Measurements from ENCODE around the gene LYAR.

DNA sequence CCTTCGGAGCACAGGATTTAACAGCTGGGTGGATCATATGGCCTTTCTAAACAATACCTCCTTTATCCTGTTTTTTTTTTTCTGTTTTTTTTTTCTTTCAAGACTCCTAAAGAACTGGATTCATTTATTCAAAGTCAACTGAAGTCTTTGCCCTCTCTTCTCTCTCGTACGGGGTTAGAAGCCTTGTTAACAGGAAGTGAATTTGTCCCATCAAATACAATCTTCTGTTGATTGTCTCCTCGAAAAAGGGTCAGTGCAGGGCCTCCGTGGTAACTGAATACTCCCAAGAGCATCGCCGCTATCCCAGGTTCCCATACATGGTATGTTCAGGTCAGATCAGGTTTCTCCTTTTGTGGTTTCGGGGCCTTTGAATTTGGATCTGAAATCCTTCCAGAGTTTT is 40.1 kb downstream of the LYAR start:
- TF ChIP-seq, protein P1, sequence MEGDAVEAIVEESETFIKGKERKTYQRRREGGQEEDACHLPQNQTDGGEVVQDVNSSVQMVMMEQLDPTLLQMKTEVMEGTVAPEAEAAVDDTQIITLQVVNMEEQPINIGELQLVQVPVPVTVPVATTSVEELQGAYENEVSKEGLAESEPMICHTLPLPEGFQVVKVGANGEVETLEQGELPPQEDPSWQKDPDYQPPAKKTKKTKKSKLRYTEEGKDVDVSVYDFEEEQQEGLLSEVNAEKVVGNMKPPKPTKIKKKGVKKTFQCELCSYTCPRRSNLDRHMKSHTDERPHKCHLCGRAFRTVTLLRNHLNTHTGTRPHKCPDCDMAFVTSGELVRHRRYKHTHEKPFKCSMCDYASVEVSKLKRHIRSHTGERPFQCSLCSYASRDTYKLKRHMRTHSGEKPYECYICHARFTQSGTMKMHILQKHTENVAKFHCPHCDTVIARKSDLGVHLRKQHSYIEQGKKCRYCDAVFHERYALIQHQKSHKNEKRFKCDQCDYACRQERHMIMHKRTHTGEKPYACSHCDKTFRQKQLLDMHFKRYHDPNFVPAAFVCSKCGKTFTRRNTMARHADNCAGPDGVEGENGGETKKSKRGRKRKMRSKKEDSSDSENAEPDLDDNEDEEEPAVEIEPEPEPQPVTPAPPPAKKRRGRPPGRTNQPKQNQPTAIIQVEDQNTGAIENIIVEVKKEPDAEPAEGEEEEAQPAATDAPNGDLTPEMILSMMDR (tag by site-specific recombination; IDR thresholded peaks at IDR 0.05) = no peak
- TF ChIP-seq ZNF223 (tag by site-specific recombination; IDR thresholded peaks at IDR 0.05) = no peak
- TF ChIP-seq ZNF10 (tag by site-specific recombination; IDR thresholded peaks at IDR 0.05) = no peak
- TF ChIP-seq ZNF121 (tag by site-specific recombination; IDR thresholded peaks at IDR 0.05) = no peak
- no peak for TF ChIP-seq REPIN1 (tag by site-specific recombination; IDR thresholded peaks at IDR 0.05; ENCODE audit: low read depth)
- TF ChIP-seq GLI4 (tag by site-specific recombination; IDR thresholded peaks at IDR 0.05) = no peak
- TF ChIP-seq KLF7 (tag by site-specific recombination; IDR thresholded peaks at IDR 0.05; ENCODE audit: borderline replicate concordance) = no peak
- no peak for TF ChIP-seq ZBTB20 (tag by site-specific recombination; IDR thresholded peaks at IDR 0.05)
- no peak for TF ChIP-seq TRIM28 (IDR thresholded peaks at IDR 0.05; ENCODE audit: borderline replicate concordance, low read length)
- no peak for TF ChIP-seq ZNF292 (tag by site-specific recombination; IDR thresholded peaks at IDR 0.05; ENCODE audit: borderline replicate concordance, low read depth)

All from HEK293 (cell line).